HG02588 (cell line): Measurements from ENCODE around the gene TRMT1.

Experiments used
- ATAC-seq: cut with Tn5 transposase; IDR thresholded peaks from one replicate; pipeline ENCODE4 v1.9.1; 2021; ENCODE audit warnings: mild to moderate bottlenecking, moderate library complexity; ENCODE audit not compliant: unreplicated experiment

Gene TRMT1

GRCh38 chr19:13127811-13128575 is 11.5 kb upstream of the TRMT1 start:
- ATAC-seq, result no peak

- no peak for ATAC-seq
Measured at GRCh38 chr19:13127051-13127450, 10.5 kb upstream of the TRMT1 start.

GRCh38 chr19:13122980-13123957 is 6.7 kb upstream of the TRMT1 start:
- no peak for ATAC-seq

- ATAC-seq, result no peak
Measured at GRCh38 chr19:13122275-13122878, 5.8 kb upstream of the TRMT1 start.

GRCh38 chr19:13121551-13122274 is 5.2 kb upstream of the TRMT1 start:
- ATAC-seq, result no peak

GRCh38 chr19:13120817-13121216 is 4.3 kb upstream of the TRMT1 start:
- ATAC-seq, result no peak

GRCh38 chr19:13120031-13120430 is 3.5 kb upstream of the TRMT1 start:
- no peak for ATAC-seq

- no peak for ATAC-seq
Measured at GRCh38 chr19:13119627-13120026, 3.1 kb upstream of the TRMT1 start.

GRCh38 chr19:13118424-13119193 is 2.1 kb upstream of the TRMT1 start:
- ATAC-seq, result no peak

GRCh38 chr19:13117772-13118423 is 1.4 kb upstream of the TRMT1 start, which contains the start of gene NACC1:
Gene NACC1 (plus strand): TSS chr19:13118264. CDS start chr19:13135208, 16,944 bp downstream.
- ATAC-seq, result peak; percentile 57

- ATAC-seq, result no peak
Measured at GRCh38 chr19:13117176-13117771, 734 bp upstream of the TRMT1 start.

- no peak for ATAC-seq
Measured at GRCh38 chr19:13115936-13116281, 631 bp downstream of the TRMT1 start.

- no peak for ATAC-seq
Measured at GRCh38 chr19:13112555-13112954, 4.0 kb downstream of the TRMT1 start.

GRCh38 chr19:13110099-13110610 is 6.4 kb downstream of the TRMT1 start:
- no peak for ATAC-seq

GRCh38 chr19:13109361-13110098 is 7.0 kb downstream of the TRMT1 start:
- ATAC-seq, result no peak

- no peak for ATAC-seq
Measured at GRCh38 chr19:13104848-13105711, 11.5 kb downstream of the TRMT1 start.

GRCh38 chr19:13104360-13104847 is 12.1 kb downstream of the TRMT1 start:
- ATAC-seq, result no peak
